Ishikawa (cell line): ENCODE results near the gene RPS19.

ENCODE experiments used
- CEBPB ChIP-seq: IDR thresholded peaks from 2 replicates; pipeline ENCODE4 v1.6.1; 2012
- CREB1 ChIP-seq: IDR thresholded peaks from 2 replicates; pipeline ENCODE4 v1.6.1; 2012; ENCODE audit warnings: low read depth
- EGR1 ChIP-seq: IDR thresholded peaks from 2 replicates; pipeline ENCODE4 v1.6.1; 2012
- EP300 ChIP-seq: IDR thresholded peaks from 2 replicates; pipeline ENCODE4 v1.6.1; 2012; ENCODE audit warnings: borderline replicate concordance
- FOXM1 ChIP-seq: IDR thresholded peaks from 2 replicates; pipeline ENCODE4 v1.6.1; 2012; ENCODE audit warnings: low read depth, borderline replicate concordance
- NFIC ChIP-seq: IDR thresholded peaks from 2 replicates; pipeline ENCODE4 v1.6.1; 2012
- RAD21 ChIP-seq: IDR thresholded peaks from 2 replicates; pipeline ENCODE4 v1.6.1; 2012; ENCODE audit warnings: low read depth
- TAF1 ChIP-seq: IDR thresholded peaks from 2 replicates; pipeline ENCODE4 v1.6.1; 2012; ENCODE audit warnings: low read depth, mild to moderate bottlenecking
- TCF12 ChIP-seq: IDR thresholded peaks from 2 replicates; pipeline ENCODE4 v1.6.1; 2012; ENCODE audit warnings: low read depth
- TEAD4 ChIP-seq: IDR thresholded peaks from 2 replicates; pipeline ENCODE4 v1.6.1; 2012
- YY1 ChIP-seq: IDR thresholded peaks from 2 replicates; pipeline ENCODE4 v1.6.1; 2012; ENCODE audit warnings: low read depth
- ZBTB7A ChIP-seq: IDR thresholded peaks from 2 replicates; pipeline ENCODE4 v1.6.1; 2012; ENCODE audit warnings: low read depth
- TF ChIP-seq, protein P1 (sequence below): IDR thresholded peaks from 2 replicates; pipeline ENCODE4 v1.6.1; 2012; ENCODE audit warnings: low read depth, mild to moderate bottlenecking
- TF ChIP-seq, protein P2 (sequence below): IDR thresholded peaks from 2 replicates; pipeline ENCODE4 v1.6.1; 2012
- TF ChIP-seq, protein P3 (sequence below): IDR thresholded peaks from 2 replicates; pipeline ENCODE4 v1.6.1; 2012

Gene RPS19

DNA sequence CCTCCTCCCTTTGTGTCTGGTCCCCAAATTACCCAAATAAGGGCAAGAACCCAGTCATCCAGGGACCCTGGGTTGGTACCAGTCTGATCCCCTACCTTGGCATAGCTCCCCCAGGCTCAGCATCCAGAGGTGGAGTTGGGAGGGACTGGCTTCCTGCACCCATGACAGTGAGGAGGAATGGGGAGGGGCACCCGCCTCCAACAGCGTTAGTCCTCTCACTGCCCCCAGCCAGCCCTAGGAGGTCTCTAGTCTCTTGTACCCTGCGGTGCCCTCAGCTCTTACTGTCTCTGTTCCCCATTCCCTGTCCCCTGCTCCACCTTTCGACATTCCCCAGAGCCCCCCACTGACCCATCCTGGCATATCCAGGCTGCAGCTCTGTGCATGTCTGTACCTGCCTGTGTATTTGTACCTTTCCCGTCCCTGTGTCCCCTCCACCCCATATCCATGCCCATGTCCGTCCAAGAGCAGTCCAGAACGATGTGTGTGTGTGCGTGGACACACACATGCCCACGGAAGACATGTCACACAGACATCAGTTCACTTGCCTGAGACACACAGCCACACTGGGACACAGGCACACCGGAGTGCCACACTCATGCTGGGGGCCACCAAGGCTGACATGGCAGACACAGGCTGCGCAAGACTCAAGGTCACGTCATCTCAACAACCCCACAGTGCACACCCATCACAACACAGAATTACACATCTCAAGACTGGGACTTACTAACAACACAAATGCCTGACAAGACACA, 50.4 kb downstream of the RPS19 start:
- TF ChIP-seq, protein P1, sequence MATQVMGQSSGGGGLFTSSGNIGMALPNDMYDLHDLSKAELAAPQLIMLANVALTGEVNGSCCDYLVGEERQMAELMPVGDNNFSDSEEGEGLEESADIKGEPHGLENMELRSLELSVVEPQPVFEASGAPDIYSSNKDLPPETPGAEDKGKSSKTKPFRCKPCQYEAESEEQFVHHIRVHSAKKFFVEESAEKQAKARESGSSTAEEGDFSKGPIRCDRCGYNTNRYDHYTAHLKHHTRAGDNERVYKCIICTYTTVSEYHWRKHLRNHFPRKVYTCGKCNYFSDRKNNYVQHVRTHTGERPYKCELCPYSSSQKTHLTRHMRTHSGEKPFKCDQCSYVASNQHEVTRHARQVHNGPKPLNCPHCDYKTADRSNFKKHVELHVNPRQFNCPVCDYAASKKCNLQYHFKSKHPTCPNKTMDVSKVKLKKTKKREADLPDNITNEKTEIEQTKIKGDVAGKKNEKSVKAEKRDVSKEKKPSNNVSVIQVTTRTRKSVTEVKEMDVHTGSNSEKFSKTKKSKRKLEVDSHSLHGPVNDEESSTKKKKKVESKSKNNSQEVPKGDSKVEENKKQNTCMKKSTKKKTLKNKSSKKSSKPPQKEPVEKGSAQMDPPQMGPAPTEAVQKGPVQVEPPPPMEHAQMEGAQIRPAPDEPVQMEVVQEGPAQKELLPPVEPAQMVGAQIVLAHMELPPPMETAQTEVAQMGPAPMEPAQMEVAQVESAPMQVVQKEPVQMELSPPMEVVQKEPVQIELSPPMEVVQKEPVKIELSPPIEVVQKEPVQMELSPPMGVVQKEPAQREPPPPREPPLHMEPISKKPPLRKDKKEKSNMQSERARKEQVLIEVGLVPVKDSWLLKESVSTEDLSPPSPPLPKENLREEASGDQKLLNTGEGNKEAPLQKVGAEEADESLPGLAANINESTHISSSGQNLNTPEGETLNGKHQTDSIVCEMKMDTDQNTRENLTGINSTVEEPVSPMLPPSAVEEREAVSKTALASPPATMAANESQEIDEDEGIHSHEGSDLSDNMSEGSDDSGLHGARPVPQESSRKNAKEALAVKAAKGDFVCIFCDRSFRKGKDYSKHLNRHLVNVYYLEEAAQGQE = no peak
- TF ChIP-seq EGR1 (no peak), TCF12 (no peak), FOXM1 (no peak), ZBTB7A (no peak), TAF1 (no peak), CREB1 (no peak), RAD21 (no peak), NFIC (no peak), EP300 (no peak), TEAD4 (no peak), CEBPB (no peak)
- TF ChIP-seq, protein P2, sequence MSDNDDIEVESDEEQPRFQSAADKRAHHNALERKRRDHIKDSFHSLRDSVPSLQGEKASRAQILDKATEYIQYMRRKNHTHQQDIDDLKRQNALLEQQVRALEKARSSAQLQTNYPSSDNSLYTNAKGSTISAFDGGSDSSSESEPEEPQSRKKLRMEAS = no peak

DNA sequence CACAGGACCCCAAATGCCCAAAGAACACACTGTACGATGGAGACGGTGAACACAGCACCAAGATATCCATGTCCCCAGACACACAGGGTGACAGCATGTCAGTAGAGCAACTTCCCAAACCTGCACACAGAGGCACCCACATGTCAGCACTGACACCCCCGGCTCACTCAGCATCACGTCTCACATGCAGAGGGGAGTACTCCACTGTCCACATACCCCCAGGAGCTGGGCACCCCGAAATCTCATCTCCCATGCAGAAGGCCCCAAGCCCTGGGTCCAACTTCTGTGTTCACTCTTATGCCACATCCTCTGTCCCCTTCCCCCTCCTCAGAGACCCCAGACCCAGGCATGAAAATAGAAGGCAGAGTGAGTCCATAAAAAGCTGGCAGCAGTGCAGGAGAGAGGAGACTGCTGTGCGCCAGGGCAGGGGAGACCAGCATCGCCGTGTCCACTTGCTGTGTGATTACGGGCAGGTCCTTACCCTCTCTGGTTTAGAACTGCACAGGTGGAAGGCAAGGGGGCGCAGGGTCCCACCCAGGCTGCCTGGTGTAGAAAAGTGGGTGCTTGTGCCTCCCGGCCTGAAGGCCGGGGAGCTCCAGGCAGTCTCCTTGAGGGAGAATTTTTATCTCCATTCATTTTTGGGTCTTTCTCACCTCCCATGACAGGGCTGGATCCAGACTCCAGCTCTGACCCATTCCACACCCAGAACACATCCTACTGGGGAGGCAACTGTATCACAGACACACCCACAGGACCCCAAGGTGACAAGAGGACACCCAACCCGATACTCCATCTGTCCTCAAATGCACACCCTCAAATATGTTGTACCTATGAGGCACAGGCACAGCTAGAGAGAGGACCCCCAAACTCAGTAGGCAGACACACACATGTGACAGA, 51.2 kb downstream of the RPS19 start:
- TF ChIP-seq NFIC (no peak), ZBTB7A (no peak), TCF12 (no peak), CEBPB (no peak), FOXM1 (no peak), EP300 (no peak), RAD21 (no peak), TEAD4 (no peak), EGR1 (no peak), TAF1 (no peak), CREB1 (no peak)
- TF ChIP-seq, protein P3, sequence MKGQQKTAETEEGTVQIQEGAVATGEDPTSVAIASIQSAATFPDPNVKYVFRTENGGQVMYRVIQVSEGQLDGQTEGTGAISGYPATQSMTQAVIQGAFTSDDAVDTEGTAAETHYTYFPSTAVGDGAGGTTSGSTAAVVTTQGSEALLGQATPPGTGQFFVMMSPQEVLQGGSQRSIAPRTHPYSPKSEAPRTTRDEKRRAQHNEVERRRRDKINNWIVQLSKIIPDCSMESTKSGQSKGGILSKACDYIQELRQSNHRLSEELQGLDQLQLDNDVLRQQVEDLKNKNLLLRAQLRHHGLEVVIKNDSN = no peak
- TF ChIP-seq, protein P2 = no peak
- TF ChIP-seq, protein P1 = no peak

DNA sequence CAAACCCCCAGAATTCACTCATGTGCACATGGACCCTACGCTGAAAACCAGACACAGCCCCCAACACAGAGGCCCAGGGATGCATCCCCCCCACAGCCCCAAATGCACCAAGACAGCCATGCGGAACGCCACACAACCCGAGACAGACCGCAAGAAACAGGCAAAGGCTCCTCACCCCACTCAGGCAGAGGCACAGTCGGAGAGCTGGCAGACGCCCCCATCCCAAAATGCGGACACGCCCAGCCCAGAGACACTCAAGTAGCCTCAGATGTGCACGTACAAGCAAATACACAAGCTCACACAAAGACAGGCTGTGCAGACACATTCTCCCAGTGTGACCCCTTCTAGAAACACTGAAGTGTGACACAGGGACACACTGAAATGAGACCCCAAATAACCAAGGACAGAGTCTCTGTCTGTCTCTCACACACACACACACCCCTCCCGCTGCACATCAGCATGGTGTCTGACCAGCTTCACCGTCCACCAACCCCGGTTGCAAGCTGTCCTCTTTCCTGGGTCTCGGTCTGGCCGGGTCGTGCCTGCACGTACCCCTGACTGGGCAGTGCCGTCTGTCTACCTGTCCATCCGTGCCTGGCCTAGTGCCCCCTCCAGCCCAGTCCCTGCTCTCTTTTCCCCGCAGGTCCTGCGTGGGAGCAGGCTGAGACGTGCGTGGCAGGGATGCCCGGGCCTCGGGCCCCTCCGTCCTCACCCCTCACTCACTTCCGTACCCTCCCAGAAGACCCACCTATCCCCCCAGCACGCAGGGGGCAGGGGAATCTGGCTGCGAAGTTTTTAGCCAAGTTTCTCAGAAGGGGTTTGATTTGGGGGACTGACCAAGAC, 52.1 kb downstream of the RPS19 start:
- TF ChIP-seq, protein P3 = no peak
- TF ChIP-seq, protein P1 = no peak
- TF ChIP-seq TEAD4 (no peak), EP300 (no peak), YY1 (no peak), TCF12 (no peak), CEBPB (no peak), TAF1 (no peak)
